Stimulated activated effector memory CD8-positive, alpha-beta T cell treated with anti-CD3 and anti-CD28 coated beads, Interleukin-12 subunit alpha, Interleukin-12 subunit beta, amount 100 ng/mL, for 72 hours (primary cell): Measurements from ENCODE around the gene MSLN.
A peak's percentile ranks its signal among the peaks of the same experiment; 100 is the strongest.

ENCODE experiments used
- ATAC-seq: fragments of 150-1000 bp; cut with Tn5 transposase; 2 replicates; pipeline ENCODE4 v1.10.0; 2021
- DNase-seq, 2 donors: peaks; one replicate each; pipeline ENCODE4 v3.0.0; 2021 to 2022; ENCODE audit warnings: low spot score in 2 of 2
- H3K27ac Mint-ChIP-seq: one replicate; pipeline ENCODE4 v1.8.0; 2022; ENCODE audit warnings: mild to moderate bottlenecking, mixed read lengths
- H3K36me3 Mint-ChIP-seq: one replicate; pipeline ENCODE4 v1.8.0; 2022; ENCODE audit warnings: mild to moderate bottlenecking, mixed read lengths
- H3K4me1 Mint-ChIP-seq: one replicate; pipeline ENCODE4 v1.8.0; 2022; ENCODE audit warnings: mixed read lengths
- H3K4me3 Mint-ChIP-seq: one replicate; pipeline ENCODE4 v1.8.0; 2022; ENCODE audit warnings: mild to moderate bottlenecking, mixed read lengths
- H3K9me3 Mint-ChIP-seq: one replicate; pipeline ENCODE4 v1.8.0; 2022; ENCODE audit warnings: mixed read lengths

MSLN gene

DNA sequence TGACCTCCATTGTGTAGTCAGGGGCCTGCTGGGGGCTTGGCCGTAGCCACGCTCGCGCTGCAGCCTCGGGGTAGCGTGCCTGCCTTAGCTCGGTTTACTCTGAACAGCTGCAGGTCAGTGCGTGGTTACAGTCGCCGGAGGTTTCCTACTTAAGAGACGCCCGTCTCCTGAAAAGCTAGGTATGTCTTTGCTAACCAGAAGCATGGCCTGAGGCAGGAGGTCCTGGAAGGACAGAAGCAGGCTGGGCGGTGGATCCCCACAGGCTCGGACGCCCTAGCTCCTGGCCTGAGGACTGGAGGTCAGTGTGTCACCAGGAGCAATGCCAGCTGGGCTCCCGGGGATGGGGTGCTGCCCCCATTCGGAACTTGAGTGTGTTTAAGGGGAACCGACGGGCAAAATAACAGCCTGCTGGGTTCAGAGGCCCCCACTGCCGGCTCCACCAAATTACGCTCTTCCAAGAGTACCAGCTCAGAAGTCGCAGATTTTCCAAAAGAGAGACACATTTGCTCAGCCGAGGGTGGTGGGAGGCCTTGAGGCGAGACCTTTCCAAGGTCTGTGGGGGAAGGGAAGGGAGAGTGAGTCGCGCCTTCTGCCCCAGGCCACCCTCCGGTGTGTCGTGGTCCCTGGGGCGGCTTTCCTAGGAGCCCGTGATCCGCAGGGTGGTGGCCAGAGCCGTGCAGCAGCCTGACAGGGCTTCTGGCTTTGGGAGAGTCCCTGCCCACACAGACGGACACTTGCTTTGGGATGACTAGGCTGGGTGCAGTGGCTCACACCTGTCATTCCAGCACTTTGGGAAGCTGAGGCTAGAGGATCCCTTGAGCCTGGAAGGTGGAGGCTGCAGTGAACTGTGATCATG lies 43.9 kb downstream of the MSLN start:
- H3K9me3 Mint-ChIP-seq = no peaks in the 10 kb centered on the region

DNA sequence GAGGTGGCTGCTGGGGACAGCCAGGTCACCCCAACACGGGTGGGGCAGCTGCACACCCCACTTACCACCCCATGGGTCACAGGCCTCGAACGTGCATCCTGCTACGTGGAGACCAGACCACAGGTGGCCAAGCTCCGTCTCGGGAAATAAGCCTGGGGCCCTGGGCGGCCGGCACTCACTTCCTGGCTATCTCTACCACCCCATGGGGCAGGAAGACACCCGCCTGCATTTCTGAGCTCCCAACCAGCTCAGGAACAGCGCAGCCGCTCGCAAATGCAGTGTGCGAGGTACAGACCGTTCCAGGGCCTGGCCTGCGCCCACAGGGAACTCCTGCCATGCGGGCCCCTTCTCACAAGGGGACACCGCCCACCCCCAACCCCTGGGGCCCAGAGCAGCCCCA lies 44.9 kb downstream of the MSLN start:
- Mint-ChIP-seq H3K36me3 (peaks cover 6% of the 10 kb centered on the region), H3K4me3 (no peak overlapping the region), H3K9me3 (no peaks in the 10 kb centered on the region), H3K27ac (no peak overlapping the region), H3K4me1 (peaks cover 8% of the 10 kb centered on the region)
- DNase-seq (no peak), ATAC-seq (no peak)

More for the DNA sequence above, 43.9 kb downstream of the MSLN start:
- H3K4me3 Mint-ChIP-seq = no peak overlapping the region
- H3K27ac Mint-ChIP-seq = no peak overlapping the region
- DNase-seq (no peak), ATAC-seq (no peak)
- H3K36me3 Mint-ChIP-seq = peaks cover 6% of the 10 kb centered on the region
- peaks cover 8% of the 10 kb centered on the region for H3K4me1 Mint-ChIP-seq

DNA sequence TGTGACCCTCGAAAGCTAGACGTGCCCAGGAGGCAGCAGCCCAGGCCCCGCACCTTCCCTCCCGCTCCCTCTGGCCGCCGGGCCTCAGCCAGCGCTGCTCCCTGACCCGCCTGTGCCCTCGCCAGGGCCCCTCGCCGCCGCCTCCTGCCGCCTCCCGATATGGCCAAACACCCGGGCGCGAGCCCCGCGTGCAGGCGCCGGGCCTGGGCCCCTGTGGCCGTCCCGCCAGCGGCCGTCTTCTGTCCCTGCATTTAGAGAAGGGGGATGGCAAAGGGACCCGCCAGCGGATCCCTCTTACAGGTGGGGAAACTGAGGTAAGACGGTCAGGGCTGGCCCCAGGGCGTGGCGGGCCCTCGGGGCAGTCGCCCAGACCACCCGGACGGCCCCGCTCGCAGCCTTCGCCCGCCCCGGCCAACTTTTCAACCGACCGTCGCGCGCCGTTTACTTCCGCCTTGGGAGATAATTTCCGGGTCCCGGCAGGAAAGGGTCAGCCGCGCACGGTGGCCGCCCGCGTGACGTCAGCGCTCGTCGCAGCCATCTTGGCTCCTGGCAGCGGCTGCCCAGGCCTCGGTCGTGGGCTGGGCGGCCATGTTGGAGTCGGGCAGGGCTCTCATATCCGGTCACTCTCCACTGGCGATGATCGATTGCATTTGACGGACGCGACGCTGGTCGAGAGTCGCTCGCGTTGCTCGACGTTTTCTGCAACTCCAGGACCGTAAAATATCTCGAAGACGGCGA lies 47.0 kb downstream of the MSLN start:
- Mint-ChIP-seq H3K27ac (peak overlapping the region; percentile 95), H3K4me3 (peak overlapping the region; percentile 93), H3K9me3 (no peaks in the 10 kb centered on the region), H3K36me3 (peaks cover 11% of the 10 kb centered on the region), H3K4me1 (peaks cover 12% of the 10 kb centered on the region)
- ATAC-seq (peak; percentile 94), DNase-seq (peak; percentile 78 to 90)

DNA sequence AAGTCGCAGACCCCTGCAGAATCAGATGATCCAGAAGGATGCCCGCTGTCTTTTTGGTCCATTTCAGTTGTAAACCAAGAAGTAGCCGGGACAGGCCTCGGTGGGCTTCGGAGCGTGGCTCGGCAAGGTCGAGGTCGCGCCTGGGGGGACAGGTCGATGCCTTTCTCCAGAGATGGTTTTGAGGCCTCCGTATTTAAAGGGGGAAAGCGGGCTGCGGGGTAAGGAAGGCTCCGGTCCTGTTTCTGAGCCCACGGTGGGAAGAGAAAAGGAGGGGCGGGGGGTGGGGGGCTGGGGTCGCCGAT lies 47.5 kb downstream of the MSLN start:
- no peak for ATAC-seq
- peak overlapping the region; percentile 95 for H3K27ac Mint-ChIP-seq
- H3K9me3 Mint-ChIP-seq = no peaks in the 10 kb centered on the region
- H3K36me3 Mint-ChIP-seq = peaks cover 11% of the 10 kb centered on the region
- H3K4me1 Mint-ChIP-seq = peaks cover 12% of the 10 kb centered on the region
- no peak for DNase-seq
- peak overlapping the region; percentile 93 for H3K4me3 Mint-ChIP-seq

DNA sequence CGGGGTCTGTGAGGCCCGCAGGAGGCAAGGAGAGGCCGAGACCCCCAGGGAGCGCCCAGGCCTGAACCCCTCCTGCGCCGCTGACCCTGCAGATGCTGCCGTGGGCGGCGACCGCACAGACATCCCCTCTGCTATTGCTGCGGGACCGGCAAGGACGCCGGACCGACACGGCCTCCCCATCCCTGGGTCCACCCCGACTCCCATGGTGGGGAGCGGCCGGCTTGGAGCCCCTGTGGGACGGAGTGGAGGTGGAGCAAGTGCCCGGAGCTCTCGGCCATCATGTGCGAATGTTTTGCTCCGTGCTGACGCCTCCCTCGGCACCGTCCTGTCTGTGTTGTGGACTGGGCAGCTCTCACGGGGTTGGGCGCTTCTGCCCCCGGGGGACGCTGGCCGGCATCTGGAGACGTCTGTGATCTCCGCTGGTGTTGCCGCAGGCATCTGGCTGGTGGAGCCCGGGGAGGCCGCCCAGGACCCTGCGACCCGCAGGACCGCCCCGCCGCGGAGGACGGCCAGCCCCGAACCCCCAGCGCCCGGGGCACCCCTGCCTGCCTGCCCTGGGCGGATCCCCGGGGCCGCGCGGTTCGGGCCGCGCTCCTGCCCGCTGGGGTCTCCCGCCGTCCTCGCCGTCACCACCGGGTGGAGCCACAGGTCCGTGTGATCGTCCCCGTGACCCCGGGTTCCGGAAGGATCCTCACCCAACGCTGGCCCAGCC lies 52.8 kb downstream of the MSLN start:
- no peaks in the 10 kb centered on the region for H3K9me3 Mint-ChIP-seq
- ATAC-seq (peak; percentile 70), DNase-seq (no peak)
- H3K4me1 Mint-ChIP-seq = peaks cover 4% of the 10 kb centered on the region
- H3K36me3 Mint-ChIP-seq = peaks cover 6% of the 10 kb centered on the region
- H3K4me3 Mint-ChIP-seq = no peak overlapping the region
- H3K27ac Mint-ChIP-seq = no peak overlapping the region

DNA sequence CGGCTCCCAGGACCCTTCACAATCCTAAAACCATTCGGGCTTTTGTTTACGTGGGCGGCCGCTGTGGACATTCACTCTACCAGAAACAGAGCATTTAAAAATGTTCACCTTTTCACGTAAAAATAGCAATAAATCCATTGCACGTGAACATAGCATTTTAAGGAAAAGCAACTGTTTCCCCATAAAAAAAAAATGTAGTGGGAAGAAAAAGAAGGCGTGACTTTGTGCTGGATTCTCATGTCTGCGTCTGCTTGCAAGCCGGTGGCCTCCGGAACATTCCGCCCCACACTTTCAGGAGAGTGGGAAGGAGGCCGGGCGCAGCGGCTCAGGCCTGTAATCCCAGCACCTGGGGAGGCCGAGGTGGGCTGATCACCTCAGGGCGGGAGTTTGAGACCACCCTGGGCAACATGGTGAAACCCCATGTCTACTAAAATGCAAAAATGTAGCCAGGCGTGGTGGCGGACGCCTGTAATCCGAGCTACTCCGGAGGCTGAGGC lies 53.4 kb downstream of the MSLN start:
- Mint-ChIP-seq H3K4me3 (no peak overlapping the region), H3K4me1 (peaks cover 4% of the 10 kb centered on the region), H3K36me3 (peaks cover 6% of the 10 kb centered on the region), H3K9me3 (no peaks in the 10 kb centered on the region), H3K27ac (no peak overlapping the region)
- DNase-seq (no peak), ATAC-seq (no peak)

DNA sequence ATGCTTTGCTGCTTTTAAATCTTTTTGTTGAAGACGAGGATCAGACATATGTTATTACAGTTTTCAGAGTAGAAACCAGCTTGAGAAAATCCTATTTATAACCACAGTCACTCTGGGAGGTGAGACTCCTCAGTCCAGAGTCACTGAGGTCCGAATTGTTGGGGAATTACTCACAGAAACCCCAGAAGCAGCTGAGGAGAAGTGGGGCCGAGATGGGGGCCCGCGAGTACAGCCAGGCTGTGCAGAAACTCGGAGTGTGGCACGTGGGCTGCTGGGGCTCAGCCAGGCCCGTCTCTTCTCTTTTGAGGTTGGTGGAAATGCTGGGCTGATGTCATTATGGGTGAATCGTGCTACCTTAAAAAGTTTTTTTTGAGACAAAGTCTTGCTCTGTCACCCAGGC lies 54.4 kb downstream of the MSLN start:
- peaks cover 12% of the 10 kb centered on the region for H3K4me1 Mint-ChIP-seq
- no peak for ATAC-seq
- H3K36me3 Mint-ChIP-seq = peaks cover 6% of the 10 kb centered on the region
- no peaks in the 10 kb centered on the region for H3K9me3 Mint-ChIP-seq
- no peak overlapping the region for H3K4me3 Mint-ChIP-seq
- no peak for DNase-seq
- H3K27ac Mint-ChIP-seq = no peak overlapping the region

DNA sequence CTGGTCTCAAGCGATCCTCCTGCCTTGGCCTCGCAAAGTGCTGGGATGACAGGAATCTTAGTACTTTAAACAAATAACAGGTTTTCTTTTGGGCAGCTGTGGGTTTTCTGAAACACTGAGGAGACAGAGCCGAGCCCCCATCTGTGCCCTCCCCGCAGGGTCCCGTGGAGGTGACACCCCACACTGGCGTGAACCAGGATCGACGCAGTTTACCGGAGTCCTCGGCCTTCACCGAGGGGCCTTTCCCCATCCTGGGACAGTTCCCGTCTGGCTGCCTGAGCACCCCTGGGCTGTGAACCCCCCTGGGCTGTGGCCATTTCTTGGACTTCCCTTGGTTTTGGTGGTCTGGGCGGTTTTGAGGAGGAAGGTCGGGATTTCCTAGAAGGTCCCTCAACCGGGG lies 55.3 kb downstream of the MSLN start:
- Mint-ChIP-seq H3K9me3 (no peaks in the 10 kb centered on the region), H3K27ac (no peak overlapping the region), H3K36me3 (peaks cover 6% of the 10 kb centered on the region), H3K4me1 (peaks cover 12% of the 10 kb centered on the region), H3K4me3 (no peak overlapping the region)
- DNase-seq (no peak), ATAC-seq (no peak)

DNA sequence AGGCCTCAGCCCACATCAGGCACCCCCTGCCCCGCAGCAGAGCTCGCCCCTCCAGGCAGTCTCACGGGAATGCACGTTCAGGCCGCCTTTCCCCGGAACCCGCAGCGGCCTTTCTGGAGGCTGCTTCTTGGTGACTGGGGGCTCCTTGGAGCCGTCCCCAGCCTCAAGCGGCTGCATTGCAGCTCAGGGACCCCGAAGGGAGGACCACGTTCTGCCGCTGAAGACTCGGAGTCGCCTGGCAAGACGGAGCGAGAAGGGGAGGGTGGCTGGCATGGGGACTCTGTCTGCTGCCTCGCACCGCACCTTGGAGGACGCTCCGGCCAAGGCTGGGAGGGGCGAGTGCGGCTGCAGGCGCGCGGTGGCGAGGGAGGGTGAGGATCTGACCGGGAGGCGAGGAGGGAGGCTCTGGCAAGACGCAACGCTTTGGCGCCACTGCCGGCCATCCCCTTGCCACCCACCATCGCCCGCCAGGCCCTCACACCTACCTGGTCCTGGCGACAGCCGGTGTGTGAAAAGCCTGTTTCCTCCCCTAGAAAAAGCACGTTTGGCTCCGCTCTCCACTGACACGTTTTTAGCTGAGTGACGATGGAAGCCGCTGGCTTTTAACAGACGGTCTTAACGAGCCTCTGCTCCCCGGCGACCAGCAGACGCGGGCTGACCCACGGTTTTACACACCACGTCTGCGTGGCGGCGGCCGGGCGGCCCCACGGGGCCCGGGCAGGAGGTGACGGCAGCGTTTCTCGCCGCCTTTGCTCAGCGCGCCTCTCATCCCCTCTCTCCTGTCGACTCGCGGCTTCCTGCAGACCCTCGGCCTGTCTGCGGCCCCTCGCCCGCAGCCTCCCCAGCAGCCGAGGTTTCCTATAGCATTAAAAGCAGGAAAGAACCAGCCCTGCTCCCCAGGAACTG lies 56.7 kb downstream of the MSLN start:
- no peak overlapping the region for H3K27ac Mint-ChIP-seq
- H3K4me1 Mint-ChIP-seq = peaks cover 11% of the 10 kb centered on the region
- no peaks in the 10 kb centered on the region for H3K9me3 Mint-ChIP-seq
- peaks cover 2% of the 10 kb centered on the region for H3K36me3 Mint-ChIP-seq
- DNase-seq (no peak), ATAC-seq (no peak)
- H3K4me3 Mint-ChIP-seq = no peak overlapping the region

DNA sequence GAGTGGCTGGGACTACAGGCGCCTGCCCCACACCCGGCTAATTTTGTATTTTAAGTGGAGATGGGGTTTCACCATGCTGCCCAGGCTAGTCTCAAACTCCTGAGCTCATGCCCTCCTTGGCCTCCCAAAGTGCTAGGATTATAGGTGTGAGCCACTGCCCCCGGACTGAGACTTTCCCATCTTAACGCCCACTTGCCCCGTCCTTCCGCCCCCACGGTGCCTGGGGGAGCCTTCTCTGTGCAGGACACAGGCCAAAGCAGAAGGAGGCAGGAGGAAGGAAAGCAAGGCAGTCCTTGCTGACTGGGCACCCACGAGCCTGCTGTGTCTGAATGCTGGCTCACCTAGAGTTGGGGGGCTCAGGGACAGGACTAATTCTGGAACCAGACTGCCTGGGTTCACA lies 57.6 kb downstream of the MSLN start:
- Mint-ChIP-seq H3K4me3 (no peak overlapping the region), H3K9me3 (no peaks in the 10 kb centered on the region), H3K4me1 (peaks cover 11% of the 10 kb centered on the region), H3K27ac (no peak overlapping the region), H3K36me3 (no peaks in the 10 kb centered on the region)
- no peak for ATAC-seq
- DNase-seq = no peak
